ENCODE results near the gene CD63. TPM values are rescaled to one million over a fixed set of nuclear protein-coding genes. Genes with fewer than 3 reads are reported as not detected.

Gene CD63
- total RNA-seq, 1 donor from 2014 or later, result 1,689 TPM

DNA sequence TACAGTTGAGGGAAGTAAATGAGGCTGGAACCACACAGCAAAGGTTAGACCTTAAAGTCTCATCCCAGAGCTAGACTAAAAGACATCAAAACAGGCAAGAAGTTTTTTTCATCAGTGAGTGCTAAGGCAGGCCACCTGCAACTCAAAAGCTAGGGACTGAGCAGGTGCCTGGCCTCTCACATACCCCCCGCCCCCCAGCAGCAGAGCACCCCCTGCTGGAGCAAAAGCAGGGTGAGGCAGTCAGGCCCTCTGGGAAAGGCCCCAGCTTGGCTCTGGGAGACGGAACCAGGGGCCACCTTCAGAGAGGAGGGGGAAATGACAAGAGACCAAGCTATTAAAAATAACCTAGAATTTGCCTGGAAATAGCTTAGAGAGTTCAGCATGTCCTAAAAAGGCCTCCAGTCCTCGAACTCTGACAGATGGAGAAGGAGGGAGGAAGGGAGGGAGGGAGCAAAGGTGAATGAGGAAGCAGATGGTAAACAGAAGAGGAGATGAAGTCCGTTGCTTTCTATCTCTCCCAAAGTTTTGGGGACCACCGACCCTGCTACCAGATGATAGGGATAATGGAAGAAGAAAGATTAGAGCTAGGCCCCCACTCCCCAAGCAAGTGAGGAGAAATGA, 22.9 kb downstream of the CD63 start:
- DNase-seq (ENCODE audit: low spot score), result no peak

DNA sequence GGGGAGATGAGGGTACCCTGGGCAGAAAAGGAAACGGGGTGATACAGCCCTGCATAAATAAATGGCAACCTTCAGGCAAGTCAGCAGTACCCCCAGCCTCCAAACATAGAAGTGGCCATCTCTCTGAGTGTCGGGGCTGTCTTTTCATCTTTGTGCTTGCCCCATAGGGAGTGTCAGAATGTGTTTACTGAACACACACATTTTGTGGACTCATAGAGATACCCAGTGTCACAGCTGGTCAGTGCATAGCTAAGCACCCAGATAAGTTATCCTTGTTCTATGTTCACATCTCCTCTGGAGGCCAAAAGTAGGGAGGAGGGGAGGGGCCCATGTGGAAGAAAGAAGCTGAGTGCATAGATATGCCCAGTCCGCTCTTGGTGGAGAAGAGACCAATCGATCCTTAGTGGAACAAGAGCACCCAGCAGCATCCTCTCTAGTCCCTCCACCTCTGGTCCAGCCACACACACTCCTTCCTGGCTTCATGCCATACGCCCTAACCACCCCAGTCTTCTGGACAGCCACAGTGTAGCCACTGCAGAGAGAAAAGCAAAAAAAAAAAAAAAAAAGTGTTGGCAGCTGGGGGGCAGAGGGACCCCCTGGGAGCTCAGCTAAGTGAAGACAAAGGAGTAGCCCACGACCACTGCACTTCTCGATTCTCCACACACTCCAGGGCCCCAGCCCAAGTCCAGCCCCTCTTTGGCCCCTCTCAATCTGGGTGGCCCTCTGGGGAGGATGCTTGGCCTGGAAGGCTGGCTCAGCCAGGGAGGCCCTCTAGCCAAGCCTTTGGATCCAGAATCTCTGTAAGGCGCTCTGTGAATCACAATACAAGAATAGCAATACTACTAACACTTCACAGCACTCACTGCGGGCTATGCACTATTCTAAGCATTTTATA, 23.7 kb downstream of the CD63 start:
- no peak for DNase-seq (ENCODE audit: low spot score)

DNA sequence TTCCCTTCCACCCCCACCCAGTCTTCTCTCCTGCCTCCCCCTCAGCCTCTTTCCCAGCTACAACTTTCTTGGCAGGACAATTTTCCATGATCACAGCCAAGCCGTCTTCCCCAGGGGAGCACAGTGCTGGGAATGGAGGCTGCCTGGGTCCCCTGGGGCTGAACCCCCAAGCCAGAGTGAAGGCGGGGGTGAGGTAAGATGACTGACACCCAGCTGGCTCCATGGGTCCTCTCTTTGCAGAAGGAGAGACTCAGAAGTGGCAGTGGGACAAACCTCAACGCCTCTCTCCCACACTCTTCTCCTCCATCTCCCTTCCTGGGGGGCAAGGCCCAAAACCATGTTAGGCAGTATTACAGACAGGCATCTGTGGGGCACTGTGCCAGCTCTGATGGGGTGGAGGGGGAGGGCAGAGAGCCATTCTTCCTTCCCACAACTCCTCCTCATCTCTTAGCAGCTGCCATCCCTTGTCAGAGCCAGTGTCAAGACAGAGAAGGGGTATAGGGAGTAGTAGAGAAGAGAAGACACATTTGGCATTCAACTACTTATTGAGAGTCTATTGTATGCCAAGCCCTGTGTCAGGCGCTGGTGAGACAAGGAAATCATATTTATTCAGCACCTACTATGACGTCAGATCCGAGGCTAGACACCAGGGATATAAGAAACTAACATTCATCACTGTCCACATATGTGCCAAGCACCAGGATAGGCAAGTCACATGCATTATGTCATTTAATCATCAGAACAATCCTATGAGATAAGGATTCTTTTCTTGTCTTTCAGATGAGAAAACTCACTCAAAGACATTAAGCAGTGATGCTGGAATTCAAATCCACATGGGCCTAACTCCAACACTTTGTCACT, 24.7 kb downstream of the CD63 start:
- DNase-seq (ENCODE audit: low spot score), result no peak

- no peak for DNase-seq (ENCODE audit: low spot score)
Measured at GRCh38 chr12:55703288-55703687, 25.5 kb downstream of the CD63 start.

GRCh38 chr12:55702861-55703260, 25.9 kb downstream of the CD63 start:
- no peak for DNase-seq (ENCODE audit: low spot score)

- no peak for DNase-seq (ENCODE audit: low spot score)
Measured at GRCh38 chr12:55700255-55701018, 28.4 kb downstream of the CD63 start.

DNA sequence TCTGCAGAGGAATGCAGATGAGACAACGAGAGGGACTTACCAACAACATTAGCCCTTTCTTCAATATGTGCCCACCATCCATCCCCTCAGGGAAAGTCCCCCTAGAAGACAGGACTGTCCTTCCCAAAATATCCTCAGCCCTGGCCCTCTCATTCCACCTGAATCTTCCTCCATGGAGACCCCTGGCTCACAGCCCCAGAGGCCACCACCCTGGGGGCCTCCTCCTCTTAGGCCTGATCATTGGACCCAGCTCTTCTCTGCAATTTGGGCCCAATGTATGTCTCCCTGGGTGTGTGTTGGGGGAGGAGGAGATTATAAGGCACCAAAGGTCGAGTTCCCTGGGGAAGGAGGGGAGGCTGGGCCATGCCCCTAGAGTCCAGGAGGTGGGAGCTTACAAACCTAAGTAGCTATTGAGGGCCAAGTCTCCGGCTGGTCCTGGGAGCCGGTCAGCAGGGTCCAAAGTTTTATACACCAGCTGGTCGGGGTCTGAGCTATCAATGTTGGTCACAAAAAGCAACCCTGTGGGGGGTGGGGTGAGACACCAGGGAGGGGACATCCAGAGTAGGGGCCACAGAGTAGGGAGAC, 29.2 kb downstream of the CD63 start:
- DNase-seq (ENCODE audit: low spot score), result no peak

DNA sequence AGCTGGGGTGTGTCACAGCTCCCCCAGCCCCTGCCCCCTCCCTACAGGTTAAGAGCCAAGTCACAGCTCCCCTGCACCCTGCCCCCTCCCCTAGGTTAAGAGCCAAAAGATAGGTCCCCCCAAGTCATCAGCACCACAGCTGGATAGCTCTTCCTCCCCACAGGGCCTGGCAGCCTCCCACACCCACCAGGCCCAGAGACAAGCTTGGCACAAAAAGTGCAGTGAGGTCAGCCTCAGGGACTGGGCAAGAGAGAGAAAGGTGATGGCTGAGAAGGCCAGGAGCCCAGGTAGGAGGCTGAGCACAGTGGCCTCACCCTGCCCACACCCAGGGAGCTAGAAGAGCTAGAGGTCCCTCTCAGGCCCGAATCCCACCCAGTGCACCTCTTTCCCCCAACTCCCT, 29.8 kb downstream of the CD63 start:
- DNase-seq (ENCODE audit: low spot score), result no peak

DNA sequence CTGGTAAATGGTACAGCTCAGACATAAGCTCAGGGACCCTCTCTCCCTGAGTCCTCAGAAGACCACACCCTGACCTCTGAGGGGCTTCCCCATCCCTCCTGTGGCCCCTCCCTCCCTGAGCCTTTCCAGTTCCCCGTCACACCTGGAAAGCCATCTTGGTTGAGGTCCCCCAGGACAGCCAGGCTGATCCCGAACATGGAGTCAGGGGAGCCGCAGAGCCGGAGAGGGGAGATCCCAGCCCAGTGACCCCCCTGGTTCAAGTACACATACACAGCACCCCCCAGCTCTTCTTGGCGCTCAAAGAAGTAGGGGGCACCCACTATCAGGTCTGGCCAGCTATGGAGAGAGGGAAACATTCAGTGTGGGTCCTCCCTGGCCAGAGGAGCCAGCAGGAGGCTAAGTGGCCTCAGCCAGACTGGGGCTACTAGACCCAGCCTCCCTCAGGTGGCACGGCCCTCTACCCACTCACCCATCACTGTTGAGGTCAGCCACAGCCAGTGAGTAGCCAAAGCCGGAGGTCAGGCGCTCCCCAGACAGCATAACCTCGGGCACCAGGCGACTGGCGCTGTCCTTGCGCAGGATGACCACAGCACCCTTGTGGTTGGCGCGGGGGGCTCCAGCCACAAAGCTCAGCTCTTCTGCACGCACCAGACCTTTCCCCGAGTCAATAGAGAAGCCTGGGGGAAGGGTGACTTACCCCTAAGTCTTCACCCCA, 30.4 kb downstream of the CD63 start:
- DNase-seq (ENCODE audit: low spot score), result no peak

- DNase-seq (ENCODE audit: low spot score), result no peak
Measured at GRCh38 chr12:55697686-55698085, 31.1 kb downstream of the CD63 start.

- DNase-seq (ENCODE audit: low spot score), result no peak
Measured at GRCh38 chr12:55696796-55697462, 31.9 kb downstream of the CD63 start.

GRCh38 chr12:55696141-55696540, 32.7 kb downstream of the CD63 start:
- DNase-seq (ENCODE audit: low spot score), result no peak

DNA sequence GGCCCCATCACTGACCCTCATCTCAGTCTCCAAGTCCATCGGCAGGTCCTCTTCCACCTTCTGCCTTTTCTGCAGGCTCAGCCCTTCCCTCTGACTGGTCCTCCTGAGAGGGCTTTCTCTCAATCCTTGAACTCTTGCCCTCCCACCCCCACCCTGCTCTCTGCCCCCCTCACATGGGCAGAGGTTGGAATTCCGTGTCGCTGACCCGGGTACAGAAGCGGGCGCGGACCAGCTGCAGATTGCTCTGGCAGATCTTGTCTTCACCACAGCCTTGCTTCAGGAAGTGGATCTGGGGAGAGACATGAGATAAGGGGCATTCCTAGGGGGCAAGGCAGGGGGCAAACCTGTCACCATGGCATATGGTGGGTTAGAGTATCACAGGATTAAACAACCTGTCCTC, 33.5 kb downstream of the CD63 start:
- DNase-seq (ENCODE audit: low spot score), result no peak

DNA sequence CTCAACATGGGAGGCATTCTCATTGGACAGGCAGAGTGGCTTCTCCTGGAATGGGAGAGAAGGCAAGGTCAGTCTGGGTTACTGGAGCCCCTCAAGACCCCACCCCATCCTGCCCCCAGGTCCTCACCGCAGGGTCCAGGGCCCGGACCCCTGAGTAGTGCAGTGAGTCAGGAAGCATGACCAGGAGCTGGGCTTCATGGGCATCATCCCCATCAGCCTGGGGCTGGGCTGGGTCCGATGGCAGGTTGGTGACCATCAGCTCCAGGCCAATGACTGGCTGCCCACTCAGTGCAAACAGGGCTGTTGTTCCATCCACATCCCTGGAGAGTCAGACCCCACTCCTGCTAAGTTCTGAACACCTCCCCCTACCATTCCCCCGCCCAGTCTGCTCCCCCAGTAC, 34.2 kb downstream of the CD63 start:
- no peak for DNase-seq (ENCODE audit: low spot score)

DNA sequence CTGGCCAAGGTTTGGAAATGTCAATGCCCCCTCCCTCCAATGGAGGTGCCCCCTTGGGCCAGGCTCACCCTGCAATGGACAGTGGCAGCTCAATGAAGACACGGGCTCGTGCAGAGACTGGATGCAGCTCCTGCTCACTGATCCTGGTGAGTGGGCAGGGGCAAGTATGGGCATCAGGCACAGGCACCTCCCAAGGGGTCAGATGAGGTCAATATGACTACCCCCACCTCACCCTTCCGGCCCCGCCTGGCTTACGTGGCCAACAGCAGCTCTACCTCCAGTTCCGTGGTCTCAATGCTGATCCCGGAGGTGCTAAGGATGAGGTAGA, 34.7 kb downstream of the CD63 start:
- DNase-seq (ENCODE audit: low spot score), result no peak

DNA sequence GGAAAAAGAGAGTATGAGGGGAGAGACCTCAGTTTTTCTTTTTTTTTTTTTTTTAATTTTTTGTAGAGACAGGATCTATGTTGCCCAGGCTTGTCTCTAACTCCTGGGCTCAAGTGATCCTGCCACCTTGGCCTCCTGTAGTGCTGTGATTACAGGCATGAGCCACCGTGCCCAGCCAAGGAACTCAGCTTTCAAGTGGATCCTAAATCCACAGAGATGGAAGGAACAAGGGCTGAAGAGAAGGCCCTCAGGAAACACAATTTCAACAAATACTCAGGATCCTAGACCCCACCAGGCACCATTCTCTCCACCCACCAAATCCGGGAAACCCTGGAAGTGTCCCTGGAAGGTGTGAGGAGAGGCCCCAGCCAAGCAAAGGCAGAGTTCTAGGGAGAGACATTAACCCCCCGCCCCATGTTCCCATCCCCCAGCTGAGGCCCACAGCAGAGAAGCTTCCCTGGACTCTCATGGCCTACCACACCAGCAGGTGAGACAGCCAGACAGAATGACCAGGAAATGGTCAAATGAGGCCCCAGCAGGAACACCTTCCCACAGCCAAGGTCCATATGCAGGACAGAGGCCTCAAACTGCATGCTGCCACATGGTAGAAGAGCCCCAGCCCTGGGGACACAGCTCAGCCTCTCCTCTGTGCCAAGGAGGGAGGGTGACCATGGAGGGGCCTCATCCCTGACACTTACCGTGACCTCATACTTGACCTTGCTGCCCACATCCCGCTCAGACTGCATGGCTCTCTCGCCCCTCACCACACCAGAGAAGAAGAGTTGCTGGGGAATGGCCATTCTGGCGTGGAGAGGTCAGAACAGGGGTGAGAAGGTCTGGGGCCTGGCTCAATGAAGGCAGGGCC, 35.3 kb downstream of the CD63 start:
- no peak for DNase-seq (ENCODE audit: low spot score)

GRCh38 chr12:55692631-55693322, 36.0 kb downstream of the CD63 start:
- DNase-seq (ENCODE audit: low spot score), result no peak

All from umbilical cord (tissue), 2 donors.